Measurements from ENCODE around the gene GRID1. TPM values are rescaled to one million over a fixed set of nuclear protein-coding genes. Genes with fewer than 3 reads are reported as not detected.

Gene GRID1
- total RNA-seq, 1 experiment from 2014 or later = not detected

DNA sequence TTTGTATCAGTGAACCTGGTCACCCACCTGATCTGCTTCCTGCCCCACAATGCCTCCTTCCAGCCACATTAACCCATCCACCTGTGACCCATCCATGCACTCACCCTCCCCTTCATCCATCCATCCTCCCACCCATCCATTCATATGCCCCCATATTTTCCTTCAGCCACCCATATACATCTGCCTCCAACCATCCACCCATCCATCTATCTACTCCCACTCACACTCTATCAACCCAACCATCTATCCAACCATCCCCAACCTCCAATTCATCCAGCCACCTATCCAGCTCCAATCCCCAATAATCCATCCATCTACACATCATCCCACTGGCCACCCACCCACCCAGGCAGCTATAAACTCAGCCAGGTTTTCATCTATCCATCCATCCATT, 51.0 kb downstream of the GRID1 start:
- Mint-ChIP-seq H3K4me1 (ENCODE audit: low read depth, unreplicated experiment) (no peaks in the 10 kb centered on the region), H3K9me3 (ENCODE audit: low read depth, unreplicated experiment) (no peaks in the 10 kb centered on the region), H3K27me3 (ENCODE audit: unreplicated experiment) (peaks cover 68% of the 10 kb centered on the region), H3K4me3 (ENCODE audit: low read depth, unreplicated experiment) (no peak overlapping the region), H3K36me3 (ENCODE audit: insufficient read depth, unreplicated experiment) (no peaks in the 10 kb centered on the region), H3K27ac (ENCODE audit: unreplicated experiment) (no peak overlapping the region)
- TF ChIP-seq, protein P1, sequence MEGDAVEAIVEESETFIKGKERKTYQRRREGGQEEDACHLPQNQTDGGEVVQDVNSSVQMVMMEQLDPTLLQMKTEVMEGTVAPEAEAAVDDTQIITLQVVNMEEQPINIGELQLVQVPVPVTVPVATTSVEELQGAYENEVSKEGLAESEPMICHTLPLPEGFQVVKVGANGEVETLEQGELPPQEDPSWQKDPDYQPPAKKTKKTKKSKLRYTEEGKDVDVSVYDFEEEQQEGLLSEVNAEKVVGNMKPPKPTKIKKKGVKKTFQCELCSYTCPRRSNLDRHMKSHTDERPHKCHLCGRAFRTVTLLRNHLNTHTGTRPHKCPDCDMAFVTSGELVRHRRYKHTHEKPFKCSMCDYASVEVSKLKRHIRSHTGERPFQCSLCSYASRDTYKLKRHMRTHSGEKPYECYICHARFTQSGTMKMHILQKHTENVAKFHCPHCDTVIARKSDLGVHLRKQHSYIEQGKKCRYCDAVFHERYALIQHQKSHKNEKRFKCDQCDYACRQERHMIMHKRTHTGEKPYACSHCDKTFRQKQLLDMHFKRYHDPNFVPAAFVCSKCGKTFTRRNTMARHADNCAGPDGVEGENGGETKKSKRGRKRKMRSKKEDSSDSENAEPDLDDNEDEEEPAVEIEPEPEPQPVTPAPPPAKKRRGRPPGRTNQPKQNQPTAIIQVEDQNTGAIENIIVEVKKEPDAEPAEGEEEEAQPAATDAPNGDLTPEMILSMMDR (IDR thresholded peaks at IDR 0.05; ENCODE audit: unreplicated experiment) = no peak
- intact Hi-C loops (cut with micrococcal nuclease; ENCODE audit: unreplicated experiment) = no loop called here
- no peak for DNase-seq
- CTCF ChIA-PET = no interaction called here
- BruUV-seq (replicated peaks) = no TSS peak

DNA sequence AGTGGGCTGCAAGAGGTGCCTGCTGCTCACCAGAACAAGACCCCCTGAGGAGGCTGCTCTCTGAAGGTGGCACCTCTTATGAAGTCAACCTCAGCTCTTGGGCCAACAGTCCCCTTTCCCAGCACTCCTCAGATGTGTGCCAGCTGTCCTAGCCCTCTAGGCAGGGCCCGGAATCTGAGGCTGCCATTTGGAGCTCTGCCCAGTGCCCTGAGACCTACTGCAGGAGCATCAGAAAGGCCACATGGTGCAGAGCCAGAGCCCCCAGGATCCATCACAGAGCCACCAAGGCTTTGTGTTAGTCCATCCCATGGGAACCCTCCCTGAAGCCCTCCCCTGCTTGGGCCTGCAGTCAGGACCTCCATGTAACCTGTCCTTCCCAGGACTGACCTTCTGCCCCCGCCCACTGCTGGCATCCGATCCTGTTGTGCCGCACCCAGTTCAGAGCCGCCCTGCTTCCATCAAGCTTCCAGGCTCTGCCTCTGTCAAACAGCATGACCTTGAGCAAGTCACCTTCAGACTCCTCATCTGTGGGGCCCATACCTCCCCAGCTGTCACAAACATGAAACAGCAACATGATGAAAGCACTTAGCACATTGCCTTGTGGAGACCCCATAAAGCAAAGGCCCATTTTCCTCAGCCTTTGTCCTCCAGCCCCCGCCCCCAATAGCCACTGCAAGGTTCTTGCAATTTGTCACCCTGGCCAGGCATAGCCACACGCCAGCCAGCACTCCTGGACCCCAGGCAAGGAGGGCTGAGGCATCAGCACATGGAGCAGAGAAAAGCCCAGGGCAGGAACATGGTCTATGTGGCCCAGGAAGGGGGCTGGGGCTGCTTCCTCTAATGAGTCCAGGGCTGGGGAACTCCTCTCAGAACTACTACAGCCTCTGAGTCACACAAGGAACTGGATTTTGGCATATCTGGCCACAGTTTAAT, 51.7 kb downstream of the GRID1 start:
- Mint-ChIP-seq H3K9me3 (ENCODE audit: low read depth, unreplicated experiment) (no peaks in the 10 kb centered on the region), H3K27ac (ENCODE audit: unreplicated experiment) (no peak overlapping the region), H3K4me3 (ENCODE audit: low read depth, unreplicated experiment) (no peak overlapping the region), H3K36me3 (ENCODE audit: insufficient read depth, unreplicated experiment) (no peaks in the 10 kb centered on the region), H3K4me1 (ENCODE audit: low read depth, unreplicated experiment) (no peaks in the 10 kb centered on the region), H3K27me3 (ENCODE audit: unreplicated experiment) (peaks cover 68% of the 10 kb centered on the region)
- no TSS peak for BruUV-seq (replicated peaks)
- DNase-seq = peak; percentile 2
- intact Hi-C loops (cut with micrococcal nuclease; ENCODE audit: unreplicated experiment) = no loop called here
- TF ChIP-seq, protein P1 (IDR thresholded peaks at IDR 0.05; ENCODE audit: unreplicated experiment) = no peak
- CTCF ChIA-PET = no interaction called here

DNA sequence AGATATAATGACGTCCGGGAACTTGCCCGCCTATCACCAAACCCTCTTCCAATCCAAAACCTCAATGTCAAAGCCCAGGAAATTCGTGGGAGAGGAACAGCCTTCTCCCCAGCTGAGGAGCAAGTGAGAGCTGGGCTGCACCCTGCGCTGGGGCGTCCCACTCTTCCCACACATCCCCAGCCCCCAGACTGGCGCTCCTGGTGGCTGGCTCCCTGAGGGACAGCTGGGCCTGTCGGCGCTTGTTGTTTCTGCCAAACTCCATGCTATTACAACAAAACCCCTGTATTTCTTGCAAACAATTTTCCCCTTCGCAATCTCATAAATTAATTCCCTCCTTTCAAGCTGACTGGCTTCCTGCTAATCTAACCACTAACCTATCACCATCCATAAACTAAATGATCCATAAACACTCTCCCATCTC, 53.0 kb downstream of the GRID1 start:
- no peaks in the 10 kb centered on the region for H3K36me3 Mint-ChIP-seq (ENCODE audit: insufficient read depth, unreplicated experiment)
- no peak overlapping the region for H3K27ac Mint-ChIP-seq (ENCODE audit: unreplicated experiment)
- CTCF ChIA-PET = no interaction called here
- no TSS peak for BruUV-seq (replicated peaks)
- no peak overlapping the region for H3K4me3 Mint-ChIP-seq (ENCODE audit: low read depth, unreplicated experiment)
- no peaks in the 10 kb centered on the region for H3K9me3 Mint-ChIP-seq (ENCODE audit: low read depth, unreplicated experiment)
- intact Hi-C loops (cut with micrococcal nuclease; ENCODE audit: unreplicated experiment) = no loop called here
- TF ChIP-seq, protein P1 (IDR thresholded peaks at IDR 0.05; ENCODE audit: unreplicated experiment) = no peak
- H3K4me1 Mint-ChIP-seq (ENCODE audit: low read depth, unreplicated experiment) = no peaks in the 10 kb centered on the region
- DNase-seq = no peak
- H3K27me3 Mint-ChIP-seq (ENCODE audit: unreplicated experiment) = peaks cover 70% of the 10 kb centered on the region

DNA sequence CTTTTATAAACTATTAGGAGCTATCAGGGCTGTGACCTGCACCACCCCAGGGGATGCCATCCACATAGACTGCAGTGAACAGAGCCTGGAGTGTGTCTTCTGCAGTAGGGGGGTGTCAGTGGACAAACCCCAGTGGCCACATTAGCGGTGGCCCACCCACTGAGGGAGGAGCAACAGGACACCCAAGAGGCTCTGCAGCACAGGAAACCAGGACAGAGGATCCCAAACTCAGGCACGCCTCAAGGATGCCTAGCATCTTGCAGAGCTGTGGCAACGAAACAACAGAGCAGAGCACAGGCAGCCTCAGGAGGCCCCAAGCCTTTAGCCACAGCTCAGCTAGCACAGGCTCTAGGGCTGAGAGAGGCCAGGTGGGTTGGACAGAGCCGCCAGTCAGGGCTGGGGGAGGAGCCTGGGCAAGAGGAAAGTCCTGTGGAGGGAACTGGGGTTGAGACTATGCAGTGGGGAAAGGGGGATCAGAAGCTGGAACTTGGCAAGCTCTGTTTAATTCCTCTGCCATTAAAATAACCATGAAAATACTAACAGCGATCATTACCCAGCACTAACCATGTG, 53.8 kb downstream of the GRID1 start:
- no TSS peak for BruUV-seq (replicated peaks)
- H3K36me3 Mint-ChIP-seq (ENCODE audit: insufficient read depth, unreplicated experiment) = no peaks in the 10 kb centered on the region
- CTCF ChIA-PET = no interaction called here
- no peaks in the 10 kb centered on the region for H3K9me3 Mint-ChIP-seq (ENCODE audit: low read depth, unreplicated experiment)
- intact Hi-C loops (cut with micrococcal nuclease; ENCODE audit: unreplicated experiment) = no loop called here
- peaks cover 75% of the 10 kb centered on the region for H3K27me3 Mint-ChIP-seq (ENCODE audit: unreplicated experiment)
- no peak for DNase-seq
- H3K4me3 Mint-ChIP-seq (ENCODE audit: low read depth, unreplicated experiment) = no peak overlapping the region
- no peak overlapping the region for H3K27ac Mint-ChIP-seq (ENCODE audit: unreplicated experiment)
- TF ChIP-seq, protein P1 (IDR thresholded peaks at IDR 0.05; ENCODE audit: unreplicated experiment) = no peak
- H3K4me1 Mint-ChIP-seq (ENCODE audit: low read depth, unreplicated experiment) = no peaks in the 10 kb centered on the region
